ENCODE results near the gene PTPRM. TPM values are rescaled to one million over a fixed set of nuclear protein-coding genes. Genes with fewer than 3 reads are reported as not detected.

PTPRM gene
- total RNA-seq, 2 experiments from 2014 or later = 2.1 to 3.0 TPM

DNA sequence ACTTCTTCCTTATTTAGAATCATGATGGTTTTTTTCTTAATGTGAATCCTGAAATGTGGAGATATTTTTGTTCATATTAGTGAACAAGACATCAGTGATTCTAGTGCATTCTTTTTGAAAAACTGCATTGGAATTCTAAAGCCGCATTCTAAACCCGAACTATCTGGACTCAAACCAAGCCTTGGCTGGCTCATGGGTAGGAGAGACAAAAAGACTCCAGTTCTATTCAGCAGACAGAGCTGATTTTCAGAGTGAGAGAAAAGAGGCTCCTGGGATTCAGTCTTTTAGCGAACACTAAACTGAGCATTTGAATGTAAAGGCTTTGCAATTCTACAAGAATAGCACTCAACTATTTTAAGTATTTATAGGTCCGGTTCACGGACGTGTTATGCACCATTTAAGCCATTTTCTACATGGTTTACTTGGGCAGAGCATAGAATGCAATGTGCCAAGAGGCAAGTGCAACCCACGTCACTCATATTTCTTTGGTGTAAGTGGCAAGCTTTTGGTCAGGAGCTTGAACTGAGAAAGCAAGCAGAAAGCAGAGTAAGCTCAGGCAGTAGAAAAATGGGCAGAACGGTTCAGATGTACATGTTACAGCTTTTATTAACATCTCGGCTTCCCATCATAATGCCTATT is 814.8 kb downstream of the PTPRM start:
- ATAC-seq (no peak), DNase-seq (no peak)
- TF ChIP-seq, protein P1, sequence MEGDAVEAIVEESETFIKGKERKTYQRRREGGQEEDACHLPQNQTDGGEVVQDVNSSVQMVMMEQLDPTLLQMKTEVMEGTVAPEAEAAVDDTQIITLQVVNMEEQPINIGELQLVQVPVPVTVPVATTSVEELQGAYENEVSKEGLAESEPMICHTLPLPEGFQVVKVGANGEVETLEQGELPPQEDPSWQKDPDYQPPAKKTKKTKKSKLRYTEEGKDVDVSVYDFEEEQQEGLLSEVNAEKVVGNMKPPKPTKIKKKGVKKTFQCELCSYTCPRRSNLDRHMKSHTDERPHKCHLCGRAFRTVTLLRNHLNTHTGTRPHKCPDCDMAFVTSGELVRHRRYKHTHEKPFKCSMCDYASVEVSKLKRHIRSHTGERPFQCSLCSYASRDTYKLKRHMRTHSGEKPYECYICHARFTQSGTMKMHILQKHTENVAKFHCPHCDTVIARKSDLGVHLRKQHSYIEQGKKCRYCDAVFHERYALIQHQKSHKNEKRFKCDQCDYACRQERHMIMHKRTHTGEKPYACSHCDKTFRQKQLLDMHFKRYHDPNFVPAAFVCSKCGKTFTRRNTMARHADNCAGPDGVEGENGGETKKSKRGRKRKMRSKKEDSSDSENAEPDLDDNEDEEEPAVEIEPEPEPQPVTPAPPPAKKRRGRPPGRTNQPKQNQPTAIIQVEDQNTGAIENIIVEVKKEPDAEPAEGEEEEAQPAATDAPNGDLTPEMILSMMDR (IDR thresholded peaks at IDR 0.05) = no peak
- ChIA-PET POLR2A (interaction anchor here (0.7 kb wide), 1 partner anchor 15 kb away, joined by 3 read pairs; no protein-coding TSS in a partner anchor), CTCF (no interaction called here)
- Mint-ChIP-seq H3K4me3 (no peak overlapping the region), H3K27ac (no peak overlapping the region), H3K9me3 (no peaks in the 10 kb centered on the region), H3K4me1 (ENCODE audit: low read depth) (no peaks in the 10 kb centered on the region), H3K36me3 (ENCODE audit: low read depth) (no peaks in the 10 kb centered on the region), H3K27me3 (no peaks in the 10 kb centered on the region)
- intact Hi-C loops (cut with micrococcal nuclease) = no loop called here

DNA sequence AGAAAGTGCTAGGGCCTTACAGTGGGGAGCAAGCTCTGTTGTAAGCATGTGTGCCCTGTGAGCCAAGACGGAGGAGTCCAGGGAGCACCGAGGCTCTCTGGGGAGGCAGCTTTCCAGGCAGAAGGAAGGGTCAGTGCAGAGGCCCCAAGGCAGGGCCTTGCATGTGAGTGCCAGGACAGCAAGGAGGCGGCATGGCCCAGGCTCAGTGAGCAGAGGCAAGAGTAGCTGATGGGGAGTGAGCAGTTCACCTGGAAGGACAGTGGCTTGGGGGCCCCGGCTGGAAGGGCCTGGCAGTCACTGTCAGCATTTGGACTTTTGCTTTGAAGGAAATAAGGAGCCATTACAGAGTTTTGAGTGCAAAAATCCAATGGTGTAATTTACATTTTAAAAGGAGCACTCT is 818.3 kb downstream of the PTPRM start:
- TF ChIP-seq, protein P1 (IDR thresholded peaks at IDR 0.05) = no peak
- Mint-ChIP-seq H3K27me3 (no peaks in the 10 kb centered on the region), H3K4me1 (ENCODE audit: low read depth) (no peaks in the 10 kb centered on the region), H3K36me3 (ENCODE audit: low read depth) (no peaks in the 10 kb centered on the region), H3K27ac (no peak overlapping the region), H3K4me3 (no peak overlapping the region), H3K9me3 (peaks cover 3% of the 10 kb centered on the region)
- DNase-seq (no peak), ATAC-seq (no peak)
- POLR2A ChIA-PET = no interaction called here
- intact Hi-C loops (cut with micrococcal nuclease) = no loop called here
- CTCF ChIA-PET = no interaction called here

DNA sequence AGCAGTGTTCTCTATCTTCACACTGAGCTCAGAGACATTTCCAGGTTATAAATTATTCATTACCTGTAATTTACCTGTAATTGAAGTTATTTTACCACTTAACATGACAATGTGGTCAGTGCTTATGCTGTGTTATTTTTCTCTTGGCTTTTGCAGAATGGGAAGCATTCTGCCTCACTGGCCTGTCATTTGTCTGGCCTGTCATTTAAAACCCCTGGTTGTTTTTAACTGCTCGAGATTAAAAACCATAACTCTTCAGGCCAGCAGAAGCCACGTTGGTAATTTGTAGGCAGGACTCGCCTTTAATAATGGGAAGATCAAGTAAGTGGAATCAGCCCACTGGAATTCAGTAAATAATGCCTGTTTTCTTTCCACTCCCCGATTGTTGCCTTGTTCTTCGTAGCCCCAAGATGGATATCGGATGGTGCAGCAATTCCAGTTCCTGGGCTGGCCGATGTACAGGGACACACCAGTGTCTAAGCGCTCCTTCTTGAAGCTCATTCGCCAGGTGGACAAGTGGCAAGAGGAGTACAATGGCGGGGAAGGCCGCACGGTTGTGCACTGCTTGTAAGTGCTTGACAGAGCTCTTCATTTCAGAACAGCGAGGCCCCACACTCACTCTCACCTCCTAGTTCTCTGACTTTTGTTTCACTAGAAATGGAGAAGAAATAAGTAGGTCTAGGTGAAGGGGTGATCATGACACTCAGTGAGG is 819.7 kb downstream of the PTPRM start:
- POLR2A ChIA-PET = no interaction called here

DNA sequence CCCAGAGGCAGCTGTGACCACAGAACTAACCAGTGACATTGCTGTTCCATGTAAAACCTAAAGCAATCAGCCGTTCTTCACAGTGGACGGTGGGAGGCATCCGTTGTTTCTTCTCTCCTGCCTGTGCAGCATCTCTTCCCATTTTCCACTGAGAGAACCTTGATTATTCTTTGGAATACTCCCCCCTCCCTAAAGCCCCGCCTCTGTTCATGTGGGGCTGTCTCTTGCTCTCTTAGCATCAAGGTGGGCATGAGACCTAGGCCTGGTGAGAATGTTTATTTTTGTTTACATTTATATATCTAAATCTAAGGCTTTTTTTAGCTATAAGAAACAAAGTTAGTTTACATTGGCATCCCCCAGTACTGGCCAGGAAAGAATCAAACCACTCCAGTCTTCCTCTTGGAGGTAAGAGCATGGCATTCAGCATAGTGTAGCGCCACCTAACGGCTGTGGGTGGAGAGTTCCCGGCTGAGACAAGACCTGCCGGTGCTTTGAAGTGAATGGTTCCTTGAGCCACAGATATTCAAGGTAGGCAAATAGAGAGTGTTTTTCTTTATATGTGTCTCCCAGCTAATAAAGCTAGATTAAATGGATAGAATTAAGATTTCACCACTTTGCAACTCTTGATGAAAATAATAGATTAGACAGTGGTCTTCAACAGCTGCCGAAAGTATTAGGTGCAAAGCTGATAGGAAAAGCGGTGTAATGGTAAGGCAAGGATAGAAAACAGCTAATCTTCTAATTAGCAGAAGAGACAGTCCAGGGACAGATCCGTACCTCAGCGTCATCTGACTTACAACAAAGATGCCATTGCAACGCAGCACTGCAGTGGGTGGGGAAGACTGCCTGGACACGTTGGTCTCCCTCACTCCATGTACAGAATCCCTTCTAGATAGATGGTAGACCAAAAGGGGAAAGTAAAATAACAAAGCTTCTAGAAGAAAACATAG is 822.5 kb downstream of the PTPRM start:
- ChIA-PET CTCF (interaction anchor here (0.8 to 1.6 kb wide), 5 partner anchors 15 to 1169 kb away, joined by 3 to 5 read pairs (median 4); no protein-coding TSS in a partner anchor), POLR2A (no interaction called here)
- TF ChIP-seq, protein P1 (IDR thresholded peaks at IDR 0.05) = peak; percentile 69
- H3K4me3 Mint-ChIP-seq = no peak overlapping the region
- DNase-seq (peak; percentile 61), ATAC-seq (no peak)
- H3K9me3 Mint-ChIP-seq = peaks cover 3% of the 10 kb centered on the region
- no peak overlapping the region for H3K27ac Mint-ChIP-seq
- H3K36me3 Mint-ChIP-seq (ENCODE audit: low read depth) = no peaks in the 10 kb centered on the region
- intact Hi-C loops (cut with micrococcal nuclease) = no loop called here
- no peaks in the 10 kb centered on the region for H3K27me3 Mint-ChIP-seq
- H3K4me1 Mint-ChIP-seq (ENCODE audit: low read depth) = no peaks in the 10 kb centered on the region

More for the DNA sequence above, 819.7 kb downstream of the PTPRM start:
- intact Hi-C loops (cut with micrococcal nuclease) = no loop called here
- ATAC-seq (no peak), DNase-seq (no peak)
- CTCF ChIA-PET = no interaction called here
- no peaks in the 10 kb centered on the region for H3K27me3 Mint-ChIP-seq
- H3K4me1 Mint-ChIP-seq (ENCODE audit: low read depth) = no peaks in the 10 kb centered on the region
- H3K4me3 Mint-ChIP-seq = no peak overlapping the region
- peaks cover 3% of the 10 kb centered on the region for H3K9me3 Mint-ChIP-seq
- no peak overlapping the region for H3K27ac Mint-ChIP-seq
- no peaks in the 10 kb centered on the region for H3K36me3 Mint-ChIP-seq (ENCODE audit: low read depth)
- TF ChIP-seq, protein P1 (IDR thresholded peaks at IDR 0.05) = no peak

All from activated CD8-positive, alpha-beta T cell treated with anti-CD3 and anti-CD28 coated beads for 36 hours (primary cell).